IPS-20b (cell line): Measurements from ENCODE around the gene MAPK9.

ENCODE experiments used
- H3K27ac ChIP-seq: one replicate; pipeline ENCODE4 v1.5.1; 2013; ENCODE audit warnings: low read length
- H3K27me3 ChIP-seq: 2 replicates; pipeline ENCODE4 v1.6.1; 2013; ENCODE audit warnings: mild to moderate bottlenecking, low read length, inconsistent platforms; ENCODE audit not compliant: insufficient read depth
- H3K36me3 ChIP-seq: 2 replicates; pipeline ENCODE4 v1.6.1; 2013; ENCODE audit warnings: low read depth, mild to moderate bottlenecking, inconsistent platforms, low read length, moderate library complexity; ENCODE audit not compliant: insufficient read depth
- H3K4me1 ChIP-seq: 2 replicates; pipeline ENCODE4 v1.6.1; 2013; ENCODE audit warnings: mild to moderate bottlenecking, control low read depth, inconsistent platforms, low read length, moderate library complexity; ENCODE audit not compliant: insufficient read depth
- H3K4me3 ChIP-seq: 2 replicates; pipeline ENCODE4 v1.5.1; 2013; ENCODE audit warnings: mild to moderate bottlenecking, low read length, inconsistent platforms
- H3K9ac ChIP-seq: 2 replicates; pipeline ENCODE4 v1.6.1; 2013; ENCODE audit warnings: low read depth, mild to moderate bottlenecking, inconsistent platforms, low read length, moderate library complexity
- H3K9me3 ChIP-seq: 2 replicates; pipeline ENCODE4 v1.6.1; 2013; ENCODE audit warnings: mild to moderate bottlenecking, low read depth, low read length, inconsistent platforms; ENCODE audit not compliant: insufficient read depth

MAPK9 gene

DNA sequence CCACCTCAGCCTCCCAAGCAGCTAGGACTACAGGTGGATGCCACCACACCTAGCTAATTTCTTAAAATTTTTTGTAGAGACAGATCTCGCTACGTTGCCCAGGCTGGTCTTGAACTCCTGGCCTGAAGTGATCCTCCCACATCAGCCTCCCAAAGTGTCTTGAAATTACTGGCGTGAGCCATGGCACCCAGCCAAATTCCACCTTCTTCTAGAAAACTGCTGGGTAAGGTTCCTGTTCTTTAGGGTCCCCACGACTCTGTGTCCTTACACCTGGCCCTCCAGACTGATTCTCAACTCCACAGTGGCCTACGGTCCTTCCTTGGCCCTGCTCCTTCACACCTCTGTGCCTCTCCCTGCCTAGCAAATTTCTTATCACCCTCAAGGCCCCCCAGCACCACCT, 1.9 kb downstream of the MAPK9 start:
- Histone ChIP-seq H3K36me3 (peaks cover 19% of the 10 kb centered on the region; the same call in 1 of the 2 replicates), H3K4me3 (peak overlapping the region; percentile 81; the same call in 1 of the 2 replicates), H3K27me3 (no peaks in the 10 kb centered on the region), H3K9ac (no peak overlapping the region), H3K9me3 (no peaks in the 10 kb centered on the region), H3K4me1 (peaks cover 5% of the 10 kb centered on the region; the same call in 1 of the 2 replicates), H3K27ac (no peak overlapping the region)

GRCh38 chr5:180289433-180289832, 2.5 kb downstream of the MAPK9 start:
- H3K4me1 ChIP-seq = peaks cover 5% of the 10 kb centered on the region; the same call in 1 of the 2 replicates
- no peak overlapping the region for H3K4me3 ChIP-seq
- no peak overlapping the region for H3K9ac ChIP-seq

GRCh38 chr5:180287868-180288267, 4.0 kb downstream of the MAPK9 start:
- H3K4me3 ChIP-seq = no peak overlapping the region
- no peak overlapping the region for H3K27ac ChIP-seq
- no peak overlapping the region for H3K9ac ChIP-seq
- H3K27me3 ChIP-seq = no peaks in the 10 kb centered on the region
- peaks cover 22% of the 10 kb centered on the region; the same call in 1 of the 2 replicates for H3K36me3 ChIP-seq
- H3K4me1 ChIP-seq = peaks cover 5% of the 10 kb centered on the region; the same call in 1 of the 2 replicates
- no peaks in the 10 kb centered on the region for H3K9me3 ChIP-seq

More at GRCh38 chr5:180289433-180289832, 2.5 kb downstream of the MAPK9 start:
- no peaks in the 10 kb centered on the region for H3K9me3 ChIP-seq
- H3K27me3 ChIP-seq = no peaks in the 10 kb centered on the region
- no peak overlapping the region for H3K27ac ChIP-seq
- peaks cover 19% of the 10 kb centered on the region; the same call in 1 of the 2 replicates for H3K36me3 ChIP-seq

DNA sequence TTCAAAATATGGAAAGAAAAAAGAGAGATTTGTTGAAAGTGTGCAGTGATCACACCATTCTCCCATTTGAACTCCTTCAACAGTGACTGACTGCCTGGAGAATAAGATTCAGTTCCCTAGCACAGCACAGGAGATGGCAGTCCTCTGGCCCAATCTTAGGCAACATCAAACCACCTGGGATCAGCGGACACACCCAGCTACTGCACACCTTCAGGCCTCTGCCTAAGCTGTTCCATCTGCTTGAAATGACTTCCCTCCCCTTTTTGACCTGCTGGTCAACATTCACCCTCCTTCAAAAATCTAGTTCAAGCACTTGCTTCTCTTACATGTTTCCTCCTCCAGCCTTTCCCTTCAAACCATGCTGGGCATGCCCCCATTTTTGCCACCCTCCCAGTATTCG, 4.5 kb downstream of the MAPK9 start:
- Histone ChIP-seq H3K27me3 (no peaks in the 10 kb centered on the region), H3K9me3 (no peaks in the 10 kb centered on the region), H3K36me3 (peaks cover 25% of the 10 kb centered on the region; the same call in 1 of the 2 replicates), H3K27ac (no peak overlapping the region), H3K9ac (no peak overlapping the region), H3K4me1 (peaks cover 5% of the 10 kb centered on the region; the same call in 1 of the 2 replicates), H3K4me3 (no peak overlapping the region)

- Histone ChIP-seq H3K4me3 (no peak overlapping the region), H3K9me3 (no peaks in the 10 kb centered on the region), H3K9ac (no peak overlapping the region), H3K4me1 (no peaks in the 10 kb centered on the region), H3K27me3 (no peaks in the 10 kb centered on the region), H3K36me3 (peaks cover 49% of the 10 kb centered on the region), H3K27ac (no peak overlapping the region)
These were observed 7.7 kb downstream of the MAPK9 start for GRCh38 chr5:180284149-180284548.

DNA sequence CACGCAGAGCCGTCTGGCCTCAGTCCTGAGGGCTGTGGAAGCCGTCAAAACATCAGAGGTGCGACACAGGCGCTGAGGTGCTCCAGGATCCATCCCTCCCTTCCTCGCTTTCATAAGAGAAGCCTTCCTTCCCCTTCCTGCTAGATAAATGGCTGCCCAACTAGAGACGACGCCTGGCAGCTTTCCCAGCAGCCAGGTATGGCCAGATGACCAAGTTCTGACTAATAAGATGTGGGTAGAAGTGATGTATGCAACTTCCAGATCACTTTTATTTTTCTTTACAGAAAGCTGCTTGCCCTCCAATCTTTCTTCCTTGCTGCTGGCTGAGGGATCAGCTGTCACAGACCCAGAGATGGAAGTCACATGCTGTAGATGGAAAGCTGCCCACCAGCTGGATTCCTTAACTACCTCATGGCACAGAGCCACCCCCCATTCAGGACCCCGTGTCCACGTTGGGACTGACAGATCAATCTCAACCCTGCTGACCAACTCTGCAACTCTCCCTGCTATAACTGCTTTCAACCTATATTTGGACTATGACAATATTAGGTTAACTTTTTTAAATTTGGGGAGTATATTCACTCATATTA, 8.8 kb downstream of the MAPK9 start:
- Histone ChIP-seq H3K27me3 (no peaks in the 10 kb centered on the region), H3K4me3 (no peak overlapping the region), H3K27ac (no peak overlapping the region), H3K9ac (no peak overlapping the region), H3K9me3 (no peaks in the 10 kb centered on the region), H3K4me1 (no peaks in the 10 kb centered on the region), H3K36me3 (peaks cover 52% of the 10 kb centered on the region)

DNA sequence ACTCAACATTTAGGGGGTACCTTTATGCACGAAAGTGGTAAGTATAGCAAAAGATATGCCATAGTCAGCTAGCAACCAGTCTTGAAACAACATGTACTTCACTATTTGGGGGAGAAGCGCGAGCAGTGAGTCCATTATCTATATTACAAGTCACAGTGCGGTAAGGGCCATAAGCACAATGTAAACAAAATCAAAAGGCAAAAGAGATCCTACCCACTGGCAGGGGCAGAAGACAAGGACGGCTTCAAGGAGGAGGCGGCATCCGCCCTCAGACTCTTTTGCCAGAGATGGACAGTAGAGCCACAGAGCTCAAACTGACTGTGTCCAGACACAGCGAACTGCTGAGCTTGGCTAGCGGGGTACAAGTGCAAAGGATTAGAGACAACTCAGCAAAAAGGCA, 9.6 kb downstream of the MAPK9 start:
- Histone ChIP-seq H3K4me1 (no peaks in the 10 kb centered on the region), H3K9ac (no peak overlapping the region), H3K27ac (no peak overlapping the region), H3K36me3 (peaks cover 59% of the 10 kb centered on the region), H3K27me3 (no peaks in the 10 kb centered on the region), H3K9me3 (no peaks in the 10 kb centered on the region), H3K4me3 (no peak overlapping the region)

DNA sequence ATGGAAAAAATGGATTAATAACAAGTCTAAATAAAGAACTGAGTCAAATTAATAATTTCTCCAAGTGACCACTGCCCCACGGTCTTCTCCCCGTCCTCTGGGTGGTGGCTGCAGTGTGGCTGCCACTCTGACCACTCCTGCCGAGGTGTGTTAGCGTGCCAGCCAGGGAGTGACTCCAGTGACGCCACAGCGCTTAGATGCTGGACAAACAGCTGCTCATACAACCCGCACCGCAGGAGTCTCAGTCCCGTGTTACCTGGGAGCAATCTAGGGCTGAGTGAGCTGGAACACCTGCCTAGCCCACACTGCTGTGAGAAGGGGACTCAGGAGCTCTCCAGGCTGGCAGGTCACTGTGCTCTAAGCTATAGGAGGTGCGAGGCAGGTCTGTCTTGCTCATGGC, 10.2 kb downstream of the MAPK9 start:
- H3K27me3 ChIP-seq = no peaks in the 10 kb centered on the region
- H3K4me3 ChIP-seq = no peak overlapping the region
- no peaks in the 10 kb centered on the region for H3K9me3 ChIP-seq
- peaks cover 60% of the 10 kb centered on the region for H3K36me3 ChIP-seq
- no peaks in the 10 kb centered on the region for H3K4me1 ChIP-seq
- no peak overlapping the region for H3K9ac ChIP-seq
- no peak overlapping the region for H3K27ac ChIP-seq

DNA sequence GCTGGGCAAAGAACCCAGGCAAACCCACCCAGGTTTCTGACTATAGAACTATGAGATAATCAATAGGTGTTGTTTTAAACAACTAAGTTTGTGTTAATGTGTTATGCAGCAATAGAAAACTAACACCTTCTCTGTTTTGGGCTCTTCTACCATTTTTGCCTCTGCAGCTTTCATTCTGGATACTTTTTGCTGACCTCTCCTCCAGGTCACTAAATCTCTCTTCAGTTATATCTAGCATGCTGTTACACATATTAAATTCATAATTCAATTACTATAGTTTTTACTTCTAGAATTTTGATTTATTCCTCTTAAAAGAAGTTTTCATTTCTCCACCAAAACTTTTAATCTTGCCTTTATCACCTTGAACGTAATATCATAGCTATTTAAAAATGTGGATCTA, 17.2 kb downstream of the MAPK9 start:
- H3K36me3 ChIP-seq = peaks cover 46% of the 10 kb centered on the region
- H3K27ac ChIP-seq = no peak overlapping the region
- no peaks in the 10 kb centered on the region for H3K27me3 ChIP-seq
- H3K4me1 ChIP-seq = no peaks in the 10 kb centered on the region
- H3K9ac ChIP-seq = no peak overlapping the region
- H3K9me3 ChIP-seq = peaks cover 13% of the 10 kb centered on the region
- H3K4me3 ChIP-seq = no peak overlapping the region

DNA sequence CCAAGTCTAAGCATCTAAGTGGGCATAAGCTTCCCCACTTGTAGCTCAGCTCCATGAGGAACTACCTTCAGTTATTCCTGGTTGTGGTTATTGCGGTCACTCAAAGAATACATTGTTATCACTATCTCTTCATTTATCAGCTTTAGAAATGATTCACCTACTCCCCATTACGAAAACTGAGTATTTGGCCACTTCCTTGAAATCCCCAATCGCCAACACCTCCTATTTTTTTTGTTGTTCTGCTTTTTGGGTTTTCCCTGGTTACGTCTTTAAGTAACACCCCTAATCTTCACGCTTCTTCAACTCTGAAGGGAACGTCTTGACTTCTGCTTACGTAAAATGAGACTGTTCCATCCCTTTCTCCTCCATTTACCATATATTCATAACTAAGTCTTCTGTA, 20.7 kb downstream of the MAPK9 start:
- Histone ChIP-seq H3K4me3 (no peak overlapping the region), H3K4me1 (no peaks in the 10 kb centered on the region), H3K9ac (no peak overlapping the region), H3K36me3 (peaks cover 48% of the 10 kb centered on the region), H3K27ac (no peak overlapping the region), H3K9me3 (peaks cover 38% of the 10 kb centered on the region), H3K27me3 (no peaks in the 10 kb centered on the region)

- H3K9me3 ChIP-seq = peaks cover 95% of the 10 kb centered on the region
- peaks cover 90% of the 10 kb centered on the region for H3K36me3 ChIP-seq
- peak overlapping the region; percentile 5; the same call in 1 of the 2 replicates for H3K4me3 ChIP-seq
- no peaks in the 10 kb centered on the region for H3K4me1 ChIP-seq
- no peak overlapping the region for H3K27ac ChIP-seq
- H3K27me3 ChIP-seq = no peaks in the 10 kb centered on the region
- no peak overlapping the region for H3K9ac ChIP-seq
These were observed 32.6 kb downstream of the MAPK9 start for GRCh38 chr5:180259260-180259611.

- Histone ChIP-seq H3K9ac (no peak overlapping the region), H3K4me3 (no peak overlapping the region), H3K27me3 (no peaks in the 10 kb centered on the region), H3K27ac (no peak overlapping the region), H3K36me3 (peaks cover 70% of the 10 kb centered on the region), H3K9me3 (peaks cover 70% of the 10 kb centered on the region), H3K4me1 (no peaks in the 10 kb centered on the region)
These were observed 38.7 kb downstream of the MAPK9 start for GRCh38 chr5:180253036-180253824.
